GM12878 (cell line): ENCODE results near the gene ZNF443. TPM values are rescaled to one million over a fixed set of nuclear protein-coding genes. Genes with fewer than 3 reads are reported as not detected.
A peak's percentile ranks its signal among the peaks of the same experiment; 100 is the strongest.

Experiments used
- CBX5 ChIP-seq: sonication (generic); IDR thresholded peaks from 2 replicates; pipeline ENCODE4 v1.6.1; 2016; ENCODE audit warnings: low read depth, moderate library complexity, mild to moderate bottlenecking, inconsistent platforms
- CHD1 ChIP-seq: IDR thresholded peaks from 2 replicates; pipeline ENCODE4 v1.6.1; 2012; ENCODE audit warnings: low read depth, low read length, improper control_type of control experiment
- CREM ChIP-seq: IDR thresholded peaks from 2 replicates; pipeline ENCODE4 v1.6.1; 2014; ENCODE audit warnings: antibody characterized with exemption, low read depth
- E2F4 ChIP-seq: IDR thresholded peaks from 2 replicates; pipeline ENCODE4 v1.6.1; 2012; ENCODE audit warnings: low read depth, low read length, improper control_type of control experiment
- FOXM1 ChIP-seq: IDR thresholded peaks from 2 replicates; pipeline ENCODE4 v1.6.1; 2012; ENCODE audit warnings: low read depth, mild to moderate bottlenecking, inconsistent platforms, low read length, moderate library complexity
- HCFC1 ChIP-seq: fragments of 150-350 bp; IDR thresholded peaks from 2 replicates; pipeline ENCODE4 v1.6.1; 2014; ENCODE audit warnings: low read length
- HDAC6 ChIP-seq: fragments of 200-600 bp; sonication (generic); IDR thresholded peaks from one replicate; pipeline ENCODE4 v1.8.0; 2017; ENCODE audit warnings: antibody characterized with exemption; ENCODE audit not compliant: unreplicated experiment
- KLF5 ChIP-seq: fragments of 450-650 bp; IDR thresholded peaks from 2 replicates; pipeline ENCODE4 v1.6.1; 2014; ENCODE audit warnings: mild to moderate bottlenecking; ENCODE audit not compliant: partially characterized antibody
- LARP7 ChIP-seq: fragments of 450-650 bp; IDR thresholded peaks from 2 replicates; pipeline ENCODE4 v1.6.1; 2017; ENCODE audit warnings: mild to moderate bottlenecking
- MXI1 ChIP-seq: fragments of 150-350 bp; IDR thresholded peaks from 2 replicates; pipeline ENCODE4 v1.6.1; 2011; ENCODE audit warnings: low read depth, mild to moderate bottlenecking, inconsistent platforms, low read length, improper control_type of control experiment
- MYB ChIP-seq: fragments of 150-350 bp; IDR thresholded peaks from 2 replicates; pipeline ENCODE4 v1.6.1; 2014; ENCODE audit warnings: mild to moderate bottlenecking, low read depth, low read length, borderline replicate concordance
- NBN ChIP-seq: fragments of 450-650 bp; IDR thresholded peaks from 2 replicates; pipeline ENCODE4 v1.6.1; 2016
- NFYB ChIP-seq: IDR thresholded peaks from 2 replicates; pipeline ENCODE4 v1.6.1; 2011; ENCODE audit warnings: low read depth, mild to moderate bottlenecking, low read length, improper control_type of control experiment, moderate library complexity; ENCODE audit not compliant: insufficient read depth
- NR2C2 ChIP-seq: IDR thresholded peaks from 2 replicates; pipeline ENCODE4 v1.6.1; 2011; ENCODE audit warnings: borderline replicate concordance, low read depth; ENCODE audit not compliant: control insufficient read depth, insufficient read length
- POLR2AphosphoS5 ChIP-seq: IDR thresholded peaks from 2 replicates; pipeline ENCODE4 v1.6.1; 2011; ENCODE audit warnings: mild to moderate bottlenecking, low read length, inconsistent platforms
- PRDM15 ChIP-seq: fragments of 450-650 bp; formaldehyde crosslinking; IDR thresholded peaks from 2 replicates; pipeline ENCODE4 v1.4.0; 2020; ENCODE audit warnings: mild to moderate bottlenecking, moderate library complexity
- RB1 ChIP-seq: fragments of 450-650 bp; formaldehyde crosslinking; IDR thresholded peaks from 2 replicates; pipeline ENCODE4 v1.6.1; 2017; ENCODE audit warnings: mild to moderate bottlenecking, borderline replicate concordance
- RELA ChIP-seq: fragments of 450-650 bp; IDR thresholded peaks from 2 replicates; pipeline ENCODE4 v1.8.0; 2014; ENCODE audit warnings: borderline replicate concordance; ENCODE audit not compliant: partially characterized antibody
- SIX5 ChIP-seq: IDR thresholded peaks from 2 replicates; pipeline ENCODE4 v1.6.1; 2011; ENCODE audit warnings: mild to moderate bottlenecking, low read depth, low read length, moderate library complexity; ENCODE audit not compliant: severe bottlenecking
- STAT3 ChIP-seq: IDR thresholded peaks from 2 replicates; pipeline ENCODE4 v1.6.1; 2011; ENCODE audit warnings: low read depth, low read length, improper control_type of control experiment
- USF1 ChIP-seq: IDR thresholded peaks from 2 replicates; pipeline ENCODE4 v1.6.1; 2011; ENCODE audit warnings: borderline replicate concordance, low read depth, mild to moderate bottlenecking, moderate library complexity, mixed read lengths, low read length; ENCODE audit not compliant: insufficient read depth; ENCODE audit errors: extremely low read length
- ZBTB33 ChIP-seq: fragments of 450-650 bp; IDR thresholded peaks from 2 replicates; pipeline ENCODE4 v1.6.1; 2017; ENCODE audit warnings: mild to moderate bottlenecking
- ZNF274 ChIP-seq: IDR thresholded peaks from one replicate; pipeline ENCODE4 v1.8.0; 2011; ENCODE audit not compliant: insufficient read length, insufficient read depth
- polyA plus RNA-seq, 11 experiments: library from polyadenylated mRNA; depleted of rRNA in 4 of 11; unstranded in 6 of 11; stranded (reverse) in 5 of 11; fragments of >200 nt; fragmentation: Nextera tagmentation in 4 of 11; fragmentation: Illumina TruSeq in 1 of 11; extraction: Ambion mirVana in 4 of 11; extraction: Trizol in 1 of 11; gene quantifications; 1 replicate in 1 of 11; 2 replicates in 10 of 11; pipeline versions ENCODE4 v1.2.1 to v1.2.3, GENCODE V29; 2011 to 2016; ENCODE audit warnings: inconsistent platforms in 2 of 11, missing spikeins in 2 of 11, low read depth in 1 of 11
- total RNA-seq, 4 experiments: library from RNA; depleted of rRNA in 3 of 4; stranded (reverse); fragments of >200 nt in 3 of 4; fragmentation: Illumina TruSeq in 1 of 4; extraction: Trizol in 1 of 4; gene quantifications; 2 replicates each; pipeline versions ENCODE4 v1.2.1 to v1.2.3, GENCODE V29; 2013 to 2021

Gene ZNF443
- total and polyA plus RNA-seq, 10 of the 15 experiments (the other 5 are each of a cell fraction or from before 2014, with no cell fraction given): 2.1 to 9.1 (median 3.9) TPM

- TF ChIP-seq E2F4 (peak; percentile 60; the same call in 1 of the 2 replicates), ZBTB33 (no peak), FOXM1 (no peak), PRDM15 (no peak), HDAC6 (no peak), SIX5 (no peak), RB1 (0 out of 2 replicates have a peak, but pooled peaks have one; percentile 72), NFYB (peak; percentile 94), POLR2AphosphoS5 (no peak), CREM (0 out of 2 replicates have a peak, but pooled peaks have one; percentile 42), NR2C2 (no peak), MYB (no peak), CHD1 (no peak), STAT3 (no peak), RELA (peak; percentile 6), KLF5 (no peak), CBX5 (peak; percentile 77; the same call in 1 of the 2 replicates), LARP7 (0 out of 2 replicates have a peak, but pooled peaks have one; percentile 67), HCFC1 (0 out of 2 replicates have a peak, but pooled peaks have one; percentile 15), USF1 (peak; percentile 43), MXI1 (peak; percentile 52; the same call in 1 of the 2 replicates), ZNF274 (no peak), NBN (no peak)
Measured at GRCh38 chr19:12400633-12401502, 40.0 kb downstream of the ZNF443 start, which contains the start of gene ZNF799 (continued).
